ENCODE data around the gene YWHAG. TPM values are rescaled to one million over a fixed set of nuclear protein-coding genes. Genes with fewer than 3 reads are reported as not detected.
A peak's percentile ranks its signal among the peaks of the same experiment; 100 is the strongest.

The YWHAG gene
- total RNA-seq, 1 donor from 2014 or later = 97.1 TPM

DNA sequence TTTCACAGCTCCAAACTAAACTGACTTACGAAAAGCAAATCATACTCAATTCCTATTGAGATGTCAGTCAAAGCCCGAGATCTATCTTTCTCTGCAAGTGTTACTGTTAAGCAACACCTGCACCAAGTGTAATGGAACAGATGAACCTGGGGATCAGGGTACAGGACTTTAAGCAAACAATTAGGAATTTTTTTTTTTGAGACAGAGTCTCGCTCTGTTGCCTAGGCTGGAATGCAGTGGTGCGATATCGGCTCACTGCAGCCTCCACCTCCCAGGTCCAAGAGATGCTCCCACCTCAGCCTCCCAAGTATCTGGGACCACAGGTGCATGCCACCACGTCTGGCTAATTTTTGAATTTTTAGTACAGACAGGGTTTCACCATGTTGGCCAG, 14.9 kb downstream of the YWHAG start:
- DNase-seq = no peak
- H3K4me1 ChIP-seq = peaks cover 55% of the 10 kb centered on the region

DNA sequence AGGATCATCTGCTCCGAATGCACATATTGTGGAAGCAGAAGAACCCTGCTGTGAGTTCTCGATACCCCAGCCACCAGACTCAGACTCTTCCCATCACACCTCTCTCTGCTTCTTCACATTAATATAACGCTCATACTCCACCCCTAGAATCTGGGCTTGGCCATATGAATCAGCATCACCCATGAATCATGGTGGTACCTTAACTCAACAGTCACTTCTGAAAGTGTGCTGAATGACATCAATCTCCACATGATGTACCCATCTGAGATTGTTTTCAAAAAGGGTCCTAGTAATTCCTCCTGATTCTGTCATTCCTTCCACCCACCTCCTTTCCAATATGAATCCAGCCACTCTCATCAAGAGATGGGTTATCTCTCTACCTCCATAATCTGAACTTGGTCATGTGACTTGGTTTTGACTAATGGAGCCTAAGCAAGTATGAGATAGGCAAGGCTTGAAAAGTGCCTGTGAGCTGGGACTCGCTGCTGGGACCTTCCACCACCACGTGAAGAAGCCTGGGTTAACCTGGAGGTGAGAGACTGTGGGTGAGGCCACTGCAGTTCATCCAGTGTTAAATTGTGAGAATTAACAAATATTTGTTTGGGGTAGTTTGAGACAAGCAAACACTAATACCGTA, 15.4 kb downstream of the YWHAG start:
- H3K4me3 ChIP-seq = no peak overlapping the region
- ATAC-seq (no peak), DNase-seq (no peak)
- H3K4me1 ChIP-seq = peaks cover 60% of the 10 kb centered on the region
- H3K27ac ChIP-seq = no peak overlapping the region
- H3K9me3 ChIP-seq = no peaks in the 10 kb centered on the region
- TF ChIP-seq, protein P1, sequence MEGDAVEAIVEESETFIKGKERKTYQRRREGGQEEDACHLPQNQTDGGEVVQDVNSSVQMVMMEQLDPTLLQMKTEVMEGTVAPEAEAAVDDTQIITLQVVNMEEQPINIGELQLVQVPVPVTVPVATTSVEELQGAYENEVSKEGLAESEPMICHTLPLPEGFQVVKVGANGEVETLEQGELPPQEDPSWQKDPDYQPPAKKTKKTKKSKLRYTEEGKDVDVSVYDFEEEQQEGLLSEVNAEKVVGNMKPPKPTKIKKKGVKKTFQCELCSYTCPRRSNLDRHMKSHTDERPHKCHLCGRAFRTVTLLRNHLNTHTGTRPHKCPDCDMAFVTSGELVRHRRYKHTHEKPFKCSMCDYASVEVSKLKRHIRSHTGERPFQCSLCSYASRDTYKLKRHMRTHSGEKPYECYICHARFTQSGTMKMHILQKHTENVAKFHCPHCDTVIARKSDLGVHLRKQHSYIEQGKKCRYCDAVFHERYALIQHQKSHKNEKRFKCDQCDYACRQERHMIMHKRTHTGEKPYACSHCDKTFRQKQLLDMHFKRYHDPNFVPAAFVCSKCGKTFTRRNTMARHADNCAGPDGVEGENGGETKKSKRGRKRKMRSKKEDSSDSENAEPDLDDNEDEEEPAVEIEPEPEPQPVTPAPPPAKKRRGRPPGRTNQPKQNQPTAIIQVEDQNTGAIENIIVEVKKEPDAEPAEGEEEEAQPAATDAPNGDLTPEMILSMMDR (IDR thresholded peaks at IDR 0.05) = no peak
- peaks cover 69% of the 10 kb centered on the region for H3K36me3 ChIP-seq
- intact Hi-C loops (cut with DNase I) = no loop called here
- no peaks in the 10 kb centered on the region for H3K27me3 ChIP-seq (ENCODE audit: low read depth)

More for the DNA sequence above, 14.9 kb downstream of the YWHAG start:
- ATAC-seq = no peak
- H3K27me3 ChIP-seq (ENCODE audit: low read depth) = no peaks in the 10 kb centered on the region
- H3K36me3 ChIP-seq = peaks cover 71% of the 10 kb centered on the region
- intact Hi-C loops (cut with DNase I) = no loop called here
- TF ChIP-seq, protein P1 (IDR thresholded peaks at IDR 0.05) = no peak
- H3K9me3 ChIP-seq = no peaks in the 10 kb centered on the region
- no peak overlapping the region for H3K4me3 ChIP-seq
- H3K27ac ChIP-seq = no peak overlapping the region

DNA sequence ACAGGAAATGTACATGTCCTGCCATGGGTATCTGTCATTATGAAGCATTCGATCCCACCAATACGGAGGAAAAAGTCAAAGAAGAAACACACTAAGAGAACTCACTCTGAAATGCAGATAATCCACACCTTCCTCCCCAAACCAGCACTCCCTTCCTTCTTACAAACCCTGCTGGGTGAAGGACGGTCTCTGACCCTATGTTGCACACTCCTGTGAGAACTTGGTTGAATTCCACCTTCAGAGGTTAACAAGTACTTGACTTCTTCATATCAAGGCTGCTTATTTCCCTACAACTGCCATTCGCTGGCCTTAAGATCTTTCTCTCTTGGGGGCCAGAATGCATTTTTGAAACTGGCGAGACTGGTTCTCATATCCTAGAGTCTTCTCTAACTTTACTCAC, 16.6 kb downstream of the YWHAG start:
- ATAC-seq (peak in 1 of 2 donors; percentile 34), DNase-seq (no peak)
- Histone ChIP-seq H3K27me3 (ENCODE audit: low read depth) (no peaks in the 10 kb centered on the region), H3K4me3 (no peak overlapping the region), H3K36me3 (peaks cover 65% of the 10 kb centered on the region), H3K27ac (no peak overlapping the region), H3K4me1 (peaks cover 60% of the 10 kb centered on the region), H3K9me3 (no peaks in the 10 kb centered on the region)
- intact Hi-C loops (cut with DNase I) = no loop called here
- TF ChIP-seq, protein P1 (IDR thresholded peaks at IDR 0.05) = no peak

DNA sequence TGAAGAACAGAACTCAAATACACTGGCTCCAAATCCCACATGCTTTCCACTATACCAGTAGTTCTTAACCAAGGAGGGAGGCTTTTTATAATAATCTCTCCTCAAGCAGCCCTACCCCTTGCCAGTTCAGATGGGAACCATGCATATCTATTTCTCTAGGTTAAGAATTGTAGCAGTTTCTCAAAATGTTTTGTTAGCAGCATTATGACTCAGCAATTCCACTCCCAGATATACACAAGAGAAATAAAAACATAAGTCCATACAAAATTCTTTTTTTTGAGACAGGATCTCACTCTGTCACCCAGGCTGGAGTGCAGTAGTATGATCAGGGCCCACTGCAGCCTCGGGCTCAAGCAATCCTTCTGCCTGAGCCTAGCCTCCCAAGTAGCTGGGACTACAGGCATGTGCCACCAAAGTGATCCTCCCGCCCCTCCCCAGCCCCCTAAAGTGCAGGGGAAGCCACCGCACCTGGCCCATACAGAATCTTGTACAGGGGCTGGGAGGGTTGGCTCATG, 18.1 kb downstream of the YWHAG start:
- H3K27me3 ChIP-seq (ENCODE audit: low read depth) = no peaks in the 10 kb centered on the region
- H3K36me3 ChIP-seq = peaks cover 49% of the 10 kb centered on the region
- H3K4me3 ChIP-seq = no peak overlapping the region
- ATAC-seq (no peak), DNase-seq (no peak)
- H3K9me3 ChIP-seq = no peaks in the 10 kb centered on the region
- peaks cover 51% of the 10 kb centered on the region for H3K4me1 ChIP-seq
- intact Hi-C loops (cut with DNase I) = no loop called here
- TF ChIP-seq, protein P1 (IDR thresholded peaks at IDR 0.05) = no peak
- H3K27ac ChIP-seq = no peak overlapping the region

DNA sequence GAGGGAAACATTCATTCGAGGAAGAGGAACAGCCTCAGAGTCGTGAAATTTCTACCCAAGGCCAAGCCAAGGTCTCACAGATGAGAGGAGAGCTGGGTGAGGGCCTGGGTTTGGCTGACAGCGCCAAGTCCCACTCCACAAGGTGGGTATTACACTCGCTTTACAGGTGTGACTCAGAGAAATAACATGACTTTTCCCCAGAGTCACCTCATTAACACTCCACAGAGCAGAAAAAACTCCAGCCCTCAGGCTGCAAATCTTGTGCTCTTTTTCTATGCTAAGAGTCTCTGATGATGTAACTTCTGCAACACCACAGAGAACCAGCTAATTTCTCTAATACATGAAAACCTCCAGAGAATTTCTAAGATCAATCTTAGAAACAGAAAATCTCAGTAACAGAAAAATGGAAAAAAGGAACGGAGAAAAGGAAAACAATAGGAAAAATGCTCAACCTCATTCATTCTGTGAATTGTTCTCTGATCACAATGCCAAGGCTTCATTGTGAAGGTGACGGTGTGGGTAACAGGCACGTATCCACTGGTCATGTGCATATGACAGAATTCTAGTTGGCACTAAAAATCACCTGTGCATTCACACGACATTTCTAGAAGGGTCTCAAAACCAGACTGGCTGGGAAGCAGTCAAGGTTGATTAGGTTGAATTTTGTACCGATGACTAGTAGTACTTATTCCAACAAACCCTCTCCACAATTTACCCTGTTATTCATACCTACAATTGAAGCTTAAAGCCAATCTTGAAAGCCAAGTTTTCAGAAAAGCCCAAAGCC, 20.3 kb downstream of the YWHAG start:
- H3K27ac ChIP-seq = no peak overlapping the region
- H3K4me3 ChIP-seq = no peak overlapping the region
- ATAC-seq (peak; percentile 48 to 64), DNase-seq (no peak)
- TF ChIP-seq, protein P1 (IDR thresholded peaks at IDR 0.05) = no peak
- no peaks in the 10 kb centered on the region for H3K27me3 ChIP-seq (ENCODE audit: low read depth)
- peaks cover 30% of the 10 kb centered on the region for H3K36me3 ChIP-seq
- H3K9me3 ChIP-seq = no peaks in the 10 kb centered on the region
- intact Hi-C loops (cut with DNase I) = no loop called here
- peaks cover 61% of the 10 kb centered on the region for H3K4me1 ChIP-seq

Data from lower lobe of right lung (tissue), 2 donors.